ENCODE data around the gene ANKRD17. TPM values are rescaled to one million over a fixed set of nuclear protein-coding genes. Genes with fewer than 3 reads are reported as not detected.
"Not testable (repeated sequence)": the region's sequence is repeated elsewhere in the genome, so short reads cannot be mapped to it uniquely, and the experiment has no call there.

Gene ANKRD17
- total RNA-seq, 1 experiment from 2014 or later, result 62.1 TPM

DNA sequence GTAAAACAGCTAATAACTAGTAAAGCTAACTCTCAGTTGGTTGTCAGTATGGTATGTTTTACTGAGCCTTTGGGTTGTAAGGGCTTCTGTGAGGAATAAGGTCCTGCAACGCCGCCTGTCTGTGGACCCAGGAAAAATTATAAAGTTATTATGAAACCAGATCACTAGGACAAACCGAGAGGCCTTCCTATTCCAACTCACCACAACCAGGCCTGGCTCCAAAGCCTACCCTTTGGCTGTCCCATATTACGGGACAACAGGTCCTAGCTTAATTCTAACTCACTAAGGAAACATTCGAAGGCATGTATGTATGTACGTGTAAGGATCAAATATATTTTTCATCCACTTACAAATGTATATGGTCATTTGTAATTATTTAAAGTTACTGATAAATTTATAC, 1.4 kb downstream of the ANKRD17 start (continued):
- TF ChIP-seq, protein P1, sequence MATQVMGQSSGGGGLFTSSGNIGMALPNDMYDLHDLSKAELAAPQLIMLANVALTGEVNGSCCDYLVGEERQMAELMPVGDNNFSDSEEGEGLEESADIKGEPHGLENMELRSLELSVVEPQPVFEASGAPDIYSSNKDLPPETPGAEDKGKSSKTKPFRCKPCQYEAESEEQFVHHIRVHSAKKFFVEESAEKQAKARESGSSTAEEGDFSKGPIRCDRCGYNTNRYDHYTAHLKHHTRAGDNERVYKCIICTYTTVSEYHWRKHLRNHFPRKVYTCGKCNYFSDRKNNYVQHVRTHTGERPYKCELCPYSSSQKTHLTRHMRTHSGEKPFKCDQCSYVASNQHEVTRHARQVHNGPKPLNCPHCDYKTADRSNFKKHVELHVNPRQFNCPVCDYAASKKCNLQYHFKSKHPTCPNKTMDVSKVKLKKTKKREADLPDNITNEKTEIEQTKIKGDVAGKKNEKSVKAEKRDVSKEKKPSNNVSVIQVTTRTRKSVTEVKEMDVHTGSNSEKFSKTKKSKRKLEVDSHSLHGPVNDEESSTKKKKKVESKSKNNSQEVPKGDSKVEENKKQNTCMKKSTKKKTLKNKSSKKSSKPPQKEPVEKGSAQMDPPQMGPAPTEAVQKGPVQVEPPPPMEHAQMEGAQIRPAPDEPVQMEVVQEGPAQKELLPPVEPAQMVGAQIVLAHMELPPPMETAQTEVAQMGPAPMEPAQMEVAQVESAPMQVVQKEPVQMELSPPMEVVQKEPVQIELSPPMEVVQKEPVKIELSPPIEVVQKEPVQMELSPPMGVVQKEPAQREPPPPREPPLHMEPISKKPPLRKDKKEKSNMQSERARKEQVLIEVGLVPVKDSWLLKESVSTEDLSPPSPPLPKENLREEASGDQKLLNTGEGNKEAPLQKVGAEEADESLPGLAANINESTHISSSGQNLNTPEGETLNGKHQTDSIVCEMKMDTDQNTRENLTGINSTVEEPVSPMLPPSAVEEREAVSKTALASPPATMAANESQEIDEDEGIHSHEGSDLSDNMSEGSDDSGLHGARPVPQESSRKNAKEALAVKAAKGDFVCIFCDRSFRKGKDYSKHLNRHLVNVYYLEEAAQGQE (IDR thresholded peaks at IDR 0.05; ENCODE audit: low read depth), result no peak
- peak; percentile 28; the same call in 1 of the 2 replicates for TF ChIP-seq SRF (IDR thresholded peaks at IDR 0.05; ENCODE audit: low read depth)
- 0 out of 2 replicates have a peak, but pooled peaks have one; percentile 14 for TF ChIP-seq POLR2AphosphoS5 (IDR thresholded peaks at IDR 0.05; ENCODE audit: low read depth, low read length)
- TF ChIP-seq, protein P2, sequence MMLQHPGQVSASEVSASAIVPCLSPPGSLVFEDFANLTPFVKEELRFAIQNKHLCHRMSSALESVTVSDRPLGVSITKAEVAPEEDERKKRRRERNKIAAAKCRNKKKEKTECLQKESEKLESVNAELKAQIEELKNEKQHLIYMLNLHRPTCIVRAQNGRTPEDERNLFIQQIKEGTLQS (IDR thresholded peaks at IDR 0.05), result no peak
- TF ChIP-seq ZNF274 (IDR thresholded peaks at IDR 0.05; ENCODE audit: low read depth, low read length), result no peak
- peak; percentile 43; the same call in 1 of the 2 replicates for TF ChIP-seq CEBPB (IDR thresholded peaks at IDR 0.05; ENCODE audit: low read depth)
- TF ChIP-seq FOSL1 (IDR thresholded peaks at IDR 0.05; ENCODE audit: low read depth), result no peak
- TF ChIP-seq RAD21 (IDR thresholded peaks at IDR 0.05; ENCODE audit: low read depth), result peak; percentile 81

DNA sequence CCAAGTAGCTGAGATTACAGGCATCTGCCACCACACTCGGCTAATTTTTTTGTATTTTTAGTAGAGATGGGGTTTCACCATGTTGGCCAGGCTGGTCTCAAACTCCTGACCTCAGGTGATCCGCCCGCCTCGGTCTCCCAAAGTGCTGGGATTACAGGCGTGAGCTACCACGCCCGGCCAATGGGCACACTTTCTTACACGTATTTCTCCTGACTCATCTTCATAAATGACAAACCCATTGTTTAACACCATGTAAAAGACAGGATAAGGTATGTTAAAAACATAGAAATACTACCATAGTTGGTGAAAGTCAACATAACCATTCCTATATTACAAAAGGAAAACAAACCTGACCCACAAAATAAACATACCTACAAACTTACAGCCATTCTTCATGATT, 2.8 kb downstream of the ANKRD17 start:
- ATAC-seq; H3K27ac ChIP-seq (ENCODE audit: low read depth, low read length); RAD21 ChIA-PET (ENCODE audit: low non-redundant PET in 1 of 2, low total read pairs in 2 of 2, uncharacterized antibody in 2 of 2, unreplicated experiment in 2 of 2); H3K36me3 ChIP-seq (ENCODE audit: control insufficient read depth in 1 of 2, insufficient read depth in 2 of 2, low read length in 2 of 2); POLR2A ChIA-PET; H3K4me2 ChIP-seq (ENCODE audit: low read length); BruUV-seq (replicated peaks); H3K9ac ChIP-seq (ENCODE audit: low read length); H3K9me3 ChIP-seq (ENCODE audit: control insufficient read depth in 1 of 2, insufficient read depth in 1 of 2, low read depth in 1 of 2, low read length in 2 of 2); CTCF ChIA-PET; DNase-seq (ENCODE audit: low read depth, low spot score); H3K4me3 ChIP-seq (replicated peaks in 1 of 2; ENCODE audit: low read depth in 1 of 2, low read length in 2 of 2); H3K27me3 ChIP-seq (ENCODE audit: insufficient read depth, low read length); H3K9me2 ChIP-seq (ENCODE audit: insufficient read depth); H2AFZ ChIP-seq (ENCODE audit: low read depth, low read length, poor library complexity, severe bottlenecking): not testable (repeated sequence)
- H3K4me1 ChIP-seq (ENCODE audit: control insufficient read depth in 1 of 2, insufficient read depth in 2 of 2, low read length in 2 of 2), result peaks cover 9 to 12% of the 10 kb centered on the region in 2 experiments; a peak in 3 of 4 replicates
- H4K20me1 ChIP-seq (ENCODE audit: insufficient read depth), result peaks cover 30% of the 10 kb centered on the region; the same call in 1 of the 2 replicates
- intact Hi-C loops (cut with micrococcal nuclease), result loop anchor here (5.0 kb wide), 2 partner anchors 129 to 219 kb away; no protein-coding TSS in a partner anchor
- H3K79me2 ChIP-seq (ENCODE audit: insufficient read depth, low read length), result peaks cover 95% of the 10 kb centered on the region
